Chondrocyte (in vitro differentiated cells): ENCODE results near the gene LRRC37A. TPM values are rescaled to one million over a fixed set of nuclear protein-coding genes. Genes with fewer than 3 reads are reported as not detected.

Source experiments
- total RNA-seq: library from RNA; stranded (reverse); gene quantifications from 3 replicates; pipeline ENCODE4 v1.2.1, GENCODE V29; 2021

Gene LRRC37A
- total RNA-seq, 1 donor from 2014 or later: 2.2 TPM

Other genes with a start within 250 kb of the LRRC37A start
- 61.4 to 75.8 TPM (median 68.8 TPM) in 3 replicates for gene KANSL1, start 101.7 kb upstream of the LRRC37A start, total RNA-seq
- 5.1 to 14.4 TPM (median 8.5 TPM) in 3 replicates for gene ARL17B, start 66.6 kb downstream of the LRRC37A start, total RNA-seq
- gene LRRC37A2, start 217.3 kb downstream of the LRRC37A start, total RNA-seq: 8.9 to 11.3 TPM (median 9.1 TPM) in 3 replicates